HG03457 (cell line): ENCODE data around the gene TSHZ2.
"Not testable (repeated sequence)": the region's sequence is repeated elsewhere in the genome, so short reads cannot be mapped to it uniquely, and the experiment has no call there.

Experiments
- ATAC-seq: cut with Tn5 transposase; IDR thresholded peaks from one replicate; pipeline ENCODE4 v1.9.1; 2021; ENCODE audit warnings: moderate number of reproducible peaks; ENCODE audit not compliant: unreplicated experiment

Gene TSHZ2

DNA sequence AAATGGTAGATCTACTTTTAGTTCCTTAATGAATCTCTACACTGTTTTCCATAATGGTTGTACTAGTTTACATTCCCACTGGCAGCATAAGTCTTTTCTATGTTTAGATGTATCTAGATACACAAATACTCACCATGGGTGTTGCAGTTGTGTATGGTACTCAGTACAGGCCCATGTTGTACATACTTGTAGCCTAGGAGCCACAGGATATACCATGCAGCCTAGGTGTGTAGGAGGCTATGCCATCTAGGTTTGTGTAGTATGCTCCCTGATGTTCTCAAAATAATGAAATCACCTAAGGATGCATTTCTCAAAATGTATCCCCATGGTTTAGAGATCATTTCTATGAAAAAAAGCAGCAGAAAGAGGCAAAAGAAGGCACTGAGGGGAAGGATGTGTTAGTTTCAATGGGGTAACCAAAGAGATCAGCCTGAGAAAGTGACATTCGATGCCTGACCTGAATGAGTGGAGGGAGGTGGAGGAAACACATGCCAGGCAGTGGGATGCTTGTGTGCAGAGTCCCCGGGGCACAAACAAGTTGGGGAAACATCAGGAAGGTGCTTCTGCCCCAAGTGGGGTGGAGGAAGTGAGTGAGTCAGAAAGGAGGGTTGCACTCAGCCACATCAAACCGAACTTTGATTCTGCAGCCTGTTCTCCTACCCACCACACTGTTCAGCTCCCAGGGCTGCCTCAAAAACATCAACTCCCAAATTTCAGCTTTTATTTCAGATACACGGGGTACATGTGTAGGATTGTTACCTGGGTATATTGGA is 430.3 kb downstream of the TSHZ2 start:
- no peak for ATAC-seq

DNA sequence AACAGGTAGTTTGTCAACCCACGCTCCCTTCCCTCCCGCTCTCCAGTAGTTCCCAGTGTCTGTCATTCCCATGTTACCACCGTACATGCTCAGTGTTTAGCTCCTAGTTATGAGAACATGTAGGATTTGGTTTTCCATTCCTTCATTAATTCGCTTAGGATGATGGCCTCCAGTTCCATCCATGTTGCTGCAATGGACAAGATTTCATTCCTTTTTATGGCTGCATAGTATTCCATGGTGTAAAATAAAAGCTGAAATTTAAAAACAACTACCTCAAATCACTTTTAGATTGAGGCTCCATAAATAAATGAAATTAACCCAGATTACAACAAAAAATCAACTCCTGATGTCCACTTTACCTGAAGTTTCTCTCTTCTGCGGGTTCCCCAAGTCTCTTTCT is 430.9 kb downstream of the TSHZ2 start:
- ATAC-seq: no peak

DNA sequence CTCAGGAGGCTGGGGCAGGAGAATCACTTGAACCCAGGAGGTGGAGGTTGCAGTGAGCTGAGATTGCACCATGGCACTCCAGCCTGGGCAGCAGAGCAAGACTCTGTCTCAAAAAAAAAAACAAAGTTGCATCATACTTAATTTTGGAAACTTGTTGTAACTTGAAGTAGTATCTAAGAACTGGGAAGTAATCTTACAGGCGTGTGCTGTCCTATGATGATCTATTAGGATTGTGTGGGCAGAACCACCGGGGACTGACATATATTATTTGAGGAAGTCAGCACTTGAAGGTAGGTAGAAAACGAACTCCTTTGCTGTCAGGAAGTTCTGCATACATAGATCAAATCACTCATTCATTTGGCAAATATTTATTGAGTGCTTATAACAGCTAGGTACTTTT is 433.0 kb downstream of the TSHZ2 start:
- ATAC-seq: no peak

DNA sequence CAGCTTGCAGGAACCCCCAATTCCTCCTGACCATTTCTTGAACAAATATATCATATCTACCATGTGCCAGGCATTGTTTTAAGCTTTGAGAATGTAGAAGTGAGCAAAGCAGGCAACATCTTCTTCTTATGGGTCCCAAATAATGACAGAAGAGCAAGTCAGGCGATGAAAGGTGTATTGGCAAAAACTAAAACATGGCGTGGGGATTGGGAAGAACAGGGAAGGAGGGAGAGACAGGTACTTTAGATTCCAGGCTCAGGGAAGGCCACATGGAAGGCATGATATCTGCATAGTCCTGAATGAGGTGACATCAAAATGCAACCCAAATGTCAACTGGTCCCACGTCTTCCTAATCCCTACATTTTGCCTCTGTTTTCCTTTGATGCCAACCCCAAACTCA is 434.4 kb downstream of the TSHZ2 start:
- ATAC-seq: no peak

DNA sequence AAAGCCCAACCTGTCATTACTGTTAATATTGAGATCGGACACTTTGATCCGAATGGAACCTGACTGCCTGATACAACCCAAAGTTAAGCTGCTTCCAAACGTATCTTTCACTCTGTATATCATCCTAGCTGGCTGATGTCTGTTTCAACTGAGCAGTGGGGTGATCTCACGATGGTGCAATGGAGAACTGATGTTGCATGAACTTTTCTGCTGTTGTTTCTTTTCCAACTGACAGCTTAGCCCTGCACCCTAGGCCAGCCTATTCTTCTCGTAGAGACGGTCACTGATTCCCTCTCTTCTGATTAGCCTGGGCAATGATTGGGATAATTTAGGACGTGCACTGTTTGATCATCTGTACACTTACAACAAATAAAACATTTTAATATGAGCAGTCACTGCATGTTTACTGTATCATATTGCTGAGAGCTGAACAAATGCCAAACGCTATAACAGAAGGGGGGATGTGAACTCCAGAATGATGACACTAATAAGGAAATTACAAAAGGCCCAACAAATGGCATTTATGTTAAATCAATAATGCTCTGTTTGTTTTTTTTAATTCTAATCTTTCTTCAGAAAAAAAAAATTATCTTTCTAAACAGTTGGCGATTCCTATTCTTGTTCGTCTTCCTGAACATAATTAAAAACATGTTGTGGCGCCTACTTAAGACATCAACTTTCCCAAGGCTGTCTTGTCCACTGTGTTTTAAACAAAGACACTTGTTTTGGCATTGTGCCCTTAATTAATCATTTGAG is 436.7 kb downstream of the TSHZ2 start:
- ATAC-seq: no peak

DNA sequence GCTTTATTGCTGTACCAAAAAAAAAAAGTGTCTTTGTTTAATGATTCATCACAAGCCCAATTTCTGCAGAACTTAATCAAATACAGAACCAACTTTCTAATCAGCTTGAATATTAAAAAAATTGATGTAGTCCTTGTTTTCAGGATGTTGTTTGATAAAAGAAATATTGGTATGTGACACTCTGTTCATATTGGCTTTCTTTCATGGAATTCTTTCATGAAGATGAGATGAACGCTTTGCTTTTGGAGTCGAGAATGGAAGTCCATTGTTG is 437.2 kb downstream of the TSHZ2 start:
- ATAC-seq: no peak

DNA sequence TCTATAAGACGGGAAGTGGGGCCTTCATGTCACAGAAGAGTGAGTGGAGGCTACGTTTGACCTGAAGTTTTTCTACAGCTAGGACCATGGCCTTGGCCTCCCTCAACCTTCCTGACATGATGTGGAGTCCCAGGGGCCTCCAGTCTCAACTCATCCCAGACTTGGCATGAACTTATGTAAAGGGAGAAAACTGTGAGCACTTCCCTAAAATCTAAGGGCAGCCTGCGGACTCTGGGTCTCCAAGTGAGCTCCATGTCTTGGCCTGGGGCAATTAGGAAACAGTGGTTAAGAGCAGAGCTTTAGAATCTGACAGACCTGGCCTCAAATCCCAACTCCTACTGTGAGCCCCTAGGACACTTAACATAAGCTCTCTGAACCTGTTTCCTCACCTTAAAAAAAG is 439.0 kb downstream of the TSHZ2 start:
- no peak for ATAC-seq

DNA sequence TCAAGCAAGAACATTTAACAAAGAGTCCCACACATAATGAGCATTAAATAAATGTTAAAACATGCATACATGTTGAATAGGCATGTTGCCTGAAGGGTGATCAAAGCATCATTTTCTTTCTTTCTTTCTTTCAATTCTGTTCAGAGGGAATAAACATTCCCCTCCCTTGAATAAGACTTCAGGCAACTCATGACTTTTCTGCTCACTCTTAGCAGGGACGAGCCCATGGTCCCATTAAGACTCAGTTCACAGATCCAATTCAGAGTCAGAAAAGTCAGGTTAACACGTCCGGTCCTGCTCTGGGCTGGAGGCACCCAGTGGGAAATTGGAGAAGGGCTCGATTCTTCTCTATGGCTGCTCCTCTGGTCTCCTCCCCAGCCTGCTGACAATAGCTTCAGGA is 439.7 kb downstream of the TSHZ2 start:
- ATAC-seq: no peak

DNA sequence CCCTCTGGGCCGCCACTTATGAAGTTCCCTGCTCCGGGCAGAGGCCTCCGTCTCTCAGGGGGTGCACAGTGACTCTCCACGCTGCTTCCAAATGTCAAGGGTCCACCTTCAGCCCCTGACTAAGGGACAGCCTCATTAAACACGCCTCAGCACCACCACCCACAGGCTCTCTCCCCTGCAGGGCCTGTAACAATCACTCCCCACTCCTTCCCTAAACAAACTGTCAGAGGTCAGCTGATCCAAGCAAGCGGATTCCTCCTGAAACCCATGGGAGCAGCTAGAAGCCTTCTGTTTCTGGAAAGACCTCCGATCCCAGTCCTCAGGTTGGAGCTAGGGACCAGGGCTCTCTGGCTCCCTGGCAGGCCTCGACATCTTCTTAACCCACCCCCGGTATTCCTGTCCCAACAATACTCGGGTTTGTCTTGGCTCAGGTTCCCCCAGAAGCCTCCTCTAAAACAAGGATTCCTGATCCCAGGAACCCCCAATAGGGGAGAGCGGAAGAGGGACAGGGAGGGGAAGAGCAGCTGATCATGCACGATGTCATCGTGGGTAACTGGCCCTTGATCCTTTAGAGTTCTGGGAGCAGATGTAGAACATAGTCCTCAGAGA is 440.5 kb downstream of the TSHZ2 start:
- ATAC-seq: no peak

DNA sequence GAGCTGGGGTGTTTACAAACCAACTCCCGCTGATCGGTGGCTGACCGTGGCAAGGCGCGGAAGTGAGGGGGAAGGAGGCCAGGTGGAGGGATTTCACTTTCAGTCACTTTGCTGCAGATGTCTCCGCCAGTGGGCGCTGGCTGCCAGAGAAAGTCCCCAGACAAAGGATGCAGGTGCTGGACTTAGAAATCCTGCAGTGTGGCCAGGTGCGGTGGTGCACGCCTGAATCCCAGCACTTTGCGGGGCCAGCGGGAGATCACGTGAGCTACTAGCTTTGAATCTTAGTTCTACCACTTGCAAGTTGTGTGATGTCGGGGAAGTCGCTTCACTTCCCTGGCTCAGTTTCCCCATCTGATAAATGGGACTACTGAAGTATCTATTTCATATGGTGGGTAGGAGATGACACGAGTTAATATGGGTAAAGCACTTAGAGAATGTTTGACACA is 441.1 kb downstream of the TSHZ2 start:
- peak; percentile 84 for ATAC-seq

DNA sequence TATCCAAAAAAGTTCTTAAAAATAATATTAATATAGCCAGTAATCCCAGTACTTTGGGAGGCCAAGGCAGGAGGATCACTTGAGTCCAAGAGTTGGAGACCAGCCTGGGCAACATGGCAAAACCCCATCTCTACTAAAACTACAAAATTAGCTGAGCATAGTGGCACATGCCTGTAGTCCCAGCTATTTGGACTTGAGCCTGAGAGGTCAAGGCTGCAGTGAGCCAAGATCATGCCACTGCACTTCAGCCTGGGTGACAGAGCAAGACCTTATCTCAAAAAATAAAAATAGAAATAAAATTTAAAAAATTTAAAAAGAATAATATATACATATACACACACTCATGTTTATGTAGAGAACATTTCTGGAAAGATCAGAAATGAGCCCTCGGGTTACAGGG is 441.7 kb downstream of the TSHZ2 start:
- not testable (repeated sequence) for ATAC-seq

DNA sequence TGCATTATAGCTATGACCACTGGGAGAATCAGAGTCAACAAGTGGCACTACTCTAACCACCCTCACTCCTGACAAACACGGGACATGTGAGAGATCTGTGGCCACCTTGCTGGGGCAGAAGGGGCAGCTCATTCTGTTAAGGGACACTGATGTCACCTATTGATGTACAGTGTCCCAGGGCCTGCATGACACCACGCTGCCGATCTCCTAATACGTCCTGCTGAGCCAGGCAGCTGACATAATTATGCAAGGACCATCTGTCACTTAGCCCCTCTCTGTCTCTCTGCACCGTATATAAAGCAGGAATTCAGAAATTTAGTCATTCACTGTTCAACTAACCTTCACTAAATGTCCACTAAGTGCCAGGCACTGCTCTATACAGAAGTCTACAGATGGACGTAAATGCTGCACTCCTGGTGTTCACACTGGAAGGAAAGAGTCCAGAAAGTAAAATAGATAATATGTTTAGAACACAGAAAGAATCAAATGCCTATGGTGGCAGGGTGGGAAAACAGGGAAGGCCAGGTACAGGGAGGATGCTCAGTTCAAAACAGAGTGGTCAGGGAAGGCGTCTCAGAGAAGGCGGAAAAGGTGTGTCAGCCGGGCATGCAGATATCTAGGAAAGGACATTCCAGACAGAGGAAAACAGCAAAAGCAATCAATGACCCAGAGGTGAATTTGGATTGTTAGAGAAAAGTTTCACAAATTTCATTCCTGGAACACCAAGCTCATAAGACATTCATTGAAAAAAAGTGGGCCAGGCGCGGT is 447.7 kb downstream of the TSHZ2 start:
- no peak for ATAC-seq

DNA sequence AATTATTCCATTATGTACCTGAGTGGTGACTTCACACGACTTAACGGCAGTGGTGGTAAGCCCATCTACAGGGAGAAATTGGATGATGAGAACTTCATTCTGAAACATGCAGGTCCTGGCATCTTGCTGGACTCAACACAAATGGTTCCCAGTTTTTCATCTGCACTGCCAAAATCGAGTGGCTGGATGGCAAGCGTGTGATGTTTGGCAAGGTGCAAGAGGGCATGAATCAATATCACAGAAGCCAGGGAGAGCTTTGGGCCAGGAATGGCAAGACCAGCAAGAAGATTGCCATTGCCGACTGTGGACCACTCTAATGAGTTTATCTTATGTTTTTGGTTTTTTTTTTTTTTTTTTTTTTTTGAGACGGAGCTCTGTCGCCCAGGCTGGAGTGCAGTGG is 449.2 kb downstream of the TSHZ2 start:
- no peak for ATAC-seq

DNA sequence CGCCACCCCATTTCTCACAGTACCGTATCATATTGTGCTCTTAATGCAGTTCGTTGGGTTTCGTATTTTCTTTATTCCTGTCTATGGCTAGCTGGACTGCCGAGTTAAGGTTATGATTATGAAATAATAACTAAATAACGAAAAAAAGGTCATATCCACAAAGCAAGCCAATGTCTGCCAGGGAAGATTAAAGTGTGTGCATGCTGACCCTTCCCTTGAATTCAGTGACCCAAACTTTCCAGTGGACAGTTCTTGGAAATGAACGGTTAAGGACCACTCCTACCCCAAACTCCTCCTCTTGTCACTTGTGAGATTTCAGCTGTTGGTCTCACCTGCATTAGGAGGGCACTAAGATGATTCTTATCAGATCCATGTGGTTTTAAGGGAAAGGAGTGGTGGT is 449.9 kb downstream of the TSHZ2 start:
- no peak for ATAC-seq

DNA sequence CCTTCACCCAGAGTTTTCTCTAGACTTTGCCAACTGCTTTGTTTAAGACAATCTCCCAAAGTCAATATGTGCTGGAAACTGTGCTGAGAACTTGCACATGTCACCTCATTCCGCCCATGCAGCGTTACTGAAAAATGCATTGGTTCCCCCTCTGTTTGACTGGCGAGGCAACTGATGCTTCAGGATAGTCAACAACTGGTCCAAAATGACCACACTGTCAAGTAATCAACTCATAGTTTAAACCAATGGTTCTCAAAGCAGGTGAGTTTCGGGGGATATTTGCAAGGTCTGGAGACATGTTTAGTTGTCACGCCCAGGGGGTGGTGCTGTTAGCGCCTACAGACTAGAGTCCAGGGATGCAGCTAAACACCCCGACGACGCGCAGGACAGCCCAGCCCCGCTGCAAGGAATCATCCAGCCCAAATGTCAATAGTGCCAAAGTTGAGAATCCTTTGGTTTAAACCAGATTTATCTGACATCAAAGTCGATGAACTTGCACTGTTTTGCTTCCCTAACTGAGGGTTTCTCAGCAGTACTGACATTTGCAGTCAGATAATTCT is 451.5 kb downstream of the TSHZ2 start:
- no peak for ATAC-seq

DNA sequence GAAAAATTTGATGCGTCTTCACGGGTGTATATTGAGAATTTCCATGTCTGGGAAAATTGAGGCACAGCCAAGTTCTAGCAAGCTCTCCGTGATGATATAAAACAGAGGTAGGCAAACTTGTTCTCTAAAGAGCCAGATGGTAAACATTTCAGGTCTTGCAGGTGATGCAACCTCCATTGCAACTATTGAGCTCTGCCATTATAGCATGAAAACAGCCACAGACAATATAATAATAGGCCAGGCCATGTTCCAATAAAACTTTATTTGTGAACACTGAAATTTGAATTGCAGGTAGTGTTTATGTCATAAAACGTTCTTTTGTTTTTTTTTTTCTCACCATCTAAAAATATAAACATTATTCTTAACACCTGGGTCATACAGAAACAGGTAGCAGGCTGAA is 453.3 kb downstream of the TSHZ2 start:
- no peak for ATAC-seq

DNA sequence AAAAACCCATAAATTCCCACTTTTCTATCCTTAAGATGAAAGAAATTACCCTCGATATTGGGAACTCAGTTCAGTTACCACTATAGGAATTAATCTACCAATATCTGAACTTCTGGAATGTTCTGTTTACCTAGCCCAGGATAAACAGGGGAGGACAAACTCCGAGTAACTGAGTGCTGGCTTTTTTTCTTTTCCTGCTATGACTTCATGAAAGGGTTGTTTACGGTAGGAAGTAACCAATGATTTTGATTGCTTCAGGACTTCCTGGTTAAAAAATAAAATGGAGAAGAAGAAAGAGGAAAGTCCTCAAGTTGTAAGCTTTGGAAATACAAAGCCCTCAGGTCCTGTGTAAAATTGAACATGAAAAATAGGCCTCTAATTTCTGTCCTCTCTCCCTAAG is 453.8 kb downstream of the TSHZ2 start:
- ATAC-seq: no peak

DNA sequence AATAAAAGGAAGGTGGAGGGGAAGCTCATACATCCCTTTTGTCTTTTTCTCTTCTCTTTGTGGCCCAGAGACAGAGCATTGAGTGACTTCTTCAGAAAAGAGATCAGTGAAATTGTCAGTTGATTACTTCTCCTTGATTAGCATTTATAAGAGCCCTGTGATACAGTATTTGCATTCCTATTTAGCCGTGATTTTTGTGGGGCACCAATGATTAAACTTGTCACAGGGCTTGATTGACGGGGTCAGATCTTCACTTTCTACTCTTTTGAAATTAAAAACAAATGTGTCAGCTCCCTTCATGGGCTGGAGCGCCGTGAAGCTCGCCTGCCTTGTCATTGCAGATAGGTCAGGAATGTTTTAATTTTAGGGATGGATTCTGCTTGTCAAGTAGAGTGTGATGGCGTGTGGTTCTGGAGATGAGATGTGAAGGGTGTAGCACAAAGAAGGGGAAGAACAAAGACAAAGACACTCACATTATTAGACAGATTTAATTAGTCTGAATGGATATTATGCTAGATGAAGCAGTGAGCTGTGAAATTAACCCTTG is 454.7 kb downstream of the TSHZ2 start:
- ATAC-seq: no peak

DNA sequence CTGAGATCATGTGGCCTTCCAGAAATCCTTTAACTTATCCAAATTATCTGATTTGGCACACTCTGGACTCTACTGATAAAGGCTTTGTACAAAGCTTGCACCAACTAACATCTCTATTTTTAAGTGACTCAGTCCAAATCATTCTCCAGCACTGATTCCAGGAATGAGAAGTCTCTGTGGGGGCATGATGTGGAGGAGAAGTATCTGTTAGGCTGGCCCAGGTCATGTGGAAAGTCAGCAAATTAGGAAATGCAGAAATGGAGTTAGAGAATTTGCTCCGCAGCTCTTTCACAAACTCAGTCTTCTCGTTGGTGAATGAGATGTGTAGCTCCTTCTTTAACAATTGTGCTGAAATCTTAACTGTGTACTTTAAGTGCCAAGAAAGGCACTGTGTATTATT is 455.8 kb downstream of the TSHZ2 start:
- ATAC-seq: no peak

DNA sequence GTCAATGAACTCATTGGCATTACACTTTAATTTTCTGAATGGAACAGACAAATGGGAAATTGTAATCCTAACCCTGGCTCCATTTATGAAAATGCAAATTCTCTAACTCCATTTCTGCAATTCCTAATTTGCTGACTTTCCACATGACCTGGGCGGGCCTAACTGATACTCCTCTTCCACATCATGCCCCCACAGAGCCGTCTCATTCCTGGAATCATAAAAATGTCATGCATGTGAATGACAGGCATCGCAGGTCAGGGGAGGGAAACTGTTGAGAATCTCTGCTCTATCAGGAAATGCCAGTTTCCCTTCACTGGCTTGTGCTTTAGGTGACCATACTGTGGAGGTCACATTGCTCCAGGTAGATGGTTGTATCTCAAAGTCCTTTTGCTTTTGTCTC is 456.4 kb downstream of the TSHZ2 start:
- no peak for ATAC-seq

DNA sequence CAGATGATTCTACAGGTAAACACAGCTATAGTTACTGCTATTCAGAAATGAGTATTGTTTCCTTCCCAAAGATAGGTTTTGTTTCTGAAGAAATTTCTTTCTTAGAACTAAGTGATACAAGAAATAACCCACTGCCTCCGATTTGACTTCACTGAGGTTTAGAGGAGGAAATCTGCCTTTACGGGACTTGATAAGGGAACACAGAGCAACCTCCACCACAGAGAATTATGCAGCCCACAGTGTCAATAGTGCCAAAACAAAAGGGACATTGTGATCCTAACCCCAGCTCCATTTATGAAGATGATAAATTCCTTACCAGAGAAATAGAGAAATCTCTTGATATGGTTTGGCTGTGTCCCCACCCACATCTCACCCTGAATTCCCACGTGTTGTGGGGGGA is 456.8 kb downstream of the TSHZ2 start:
- no peak for ATAC-seq
